Tibial nerve (tissue), 4 donors: ENCODE data around the gene COA3. TPM values are rescaled to one million over a fixed set of nuclear protein-coding genes. Genes with fewer than 3 reads are reported as not detected.

ENCODE experiments used
- DNase-seq, 2 donors: peaks; one replicate each; pipeline ENCODE4 v3.0.0-alpha.2; 2019; ENCODE audit warnings: low spot score in 2 of 2
- H3K27ac ChIP-seq, 4 donors: fragments of 200-600 bp; sonication (generic) in 3 of 4; one replicate each; pipeline ENCODE4 v1.5.1; 2017 to 2019; ENCODE audit warnings: mild to moderate bottlenecking in 1 of 4
- H3K27me3 ChIP-seq, 2 donors: fragments of 200-600 bp; sonication (generic) in 1 of 2; one replicate each; pipeline versions ENCODE4 v1.5.1 to v1.6.0; 2017 to 2019
- H3K36me3 ChIP-seq, 3 donors: fragments of 200-600 bp; sonication (generic); one replicate each; pipeline ENCODE4 v1.5.1; 2018 to 2019
- H3K4me1 ChIP-seq, 4 donors: fragments of 200-600 bp; sonication (generic) in 3 of 4; one replicate each; pipeline ENCODE4 v1.5.1; 2017 to 2019
- H3K4me3 ChIP-seq, 4 donors: fragments of 200-600 bp; sonication (generic) in 3 of 4; one replicate each; pipeline ENCODE4 v1.5.1; 2017 to 2019; ENCODE audit warnings: mild to moderate bottlenecking in 1 of 4, moderate library complexity in 1 of 4
- H3K9me3 ChIP-seq, 4 donors: fragments of 200-600 bp; sonication (generic) in 3 of 4; one replicate each; pipeline ENCODE4 v1.5.1; 2017 to 2019
- EP300 ChIP-seq, 2 donors: sonication (generic); formaldehyde crosslinking; IDR thresholded peaks; one replicate each; pipeline ENCODE4 v1.6.1; 2017; ENCODE audit warnings: antibody characterized with exemption in 2 of 2, mild to moderate bottlenecking in 1 of 2
- POLR2A ChIP-seq, 2 donors: fragments of 450-650 bp; IDR thresholded peaks; one replicate each; pipeline ENCODE4 v1.6.1; 2017; ENCODE audit warnings: antibody characterized with exemption in 2 of 2, mild to moderate bottlenecking in 2 of 2, moderate library complexity in 2 of 2
- WGBS, 2 donors: methylation state at CpG; one replicate each; pipeline ENCODE4 v1.1.5; 2018; 5-methylcytosine and 5-hydroxymethylcytosine counted together
- total RNA-seq, 4 donors: library from RNA; depleted of rRNA; stranded (reverse); fragments of >200 nt; gene quantifications; one replicate each; pipeline ENCODE4 v1.1.0, GENCODE V29; 2016
- TF ChIP-seq, protein P1 (sequence below), 5 experiments: fragments of 200-600 bp in 3 of 5; fragments of 450-650 bp in 2 of 5; sonication (generic) in 3 of 5; IDR thresholded peaks; one replicate each; pipeline ENCODE4 v1.5.1; 2016 to 2019; ENCODE audit warnings: antibody characterized with exemption in 5 of 5, mild to moderate bottlenecking in 3 of 5, moderate library complexity in 2 of 5

The COA3 gene
- total RNA-seq, 4 donors from 2014 or later, result 58.2 to 91.7 (median 62.6) TPM

GRCh38 chr17:42782166-42783061, 16.1 kb downstream of the COA3 start:
- WGBS, 2 donors, result 17 to 26% methylated on average over 28 to 29 of the region's 29 CpGs
- H3K36me3 ChIP-seq, result peaks cover under 1 to 25% (median 17%) of the 10 kb centered on the region in 3 donors
- peak overlapping the region in 1 of 4 donors; percentile 51 for H3K4me3 ChIP-seq
- no peak for DNase-seq
- no peaks in the 10 kb centered on the region for H3K9me3 ChIP-seq
- TF ChIP-seq EP300 (IDR thresholded peaks at IDR 0.05), result no peak
- TF ChIP-seq, protein P1, sequence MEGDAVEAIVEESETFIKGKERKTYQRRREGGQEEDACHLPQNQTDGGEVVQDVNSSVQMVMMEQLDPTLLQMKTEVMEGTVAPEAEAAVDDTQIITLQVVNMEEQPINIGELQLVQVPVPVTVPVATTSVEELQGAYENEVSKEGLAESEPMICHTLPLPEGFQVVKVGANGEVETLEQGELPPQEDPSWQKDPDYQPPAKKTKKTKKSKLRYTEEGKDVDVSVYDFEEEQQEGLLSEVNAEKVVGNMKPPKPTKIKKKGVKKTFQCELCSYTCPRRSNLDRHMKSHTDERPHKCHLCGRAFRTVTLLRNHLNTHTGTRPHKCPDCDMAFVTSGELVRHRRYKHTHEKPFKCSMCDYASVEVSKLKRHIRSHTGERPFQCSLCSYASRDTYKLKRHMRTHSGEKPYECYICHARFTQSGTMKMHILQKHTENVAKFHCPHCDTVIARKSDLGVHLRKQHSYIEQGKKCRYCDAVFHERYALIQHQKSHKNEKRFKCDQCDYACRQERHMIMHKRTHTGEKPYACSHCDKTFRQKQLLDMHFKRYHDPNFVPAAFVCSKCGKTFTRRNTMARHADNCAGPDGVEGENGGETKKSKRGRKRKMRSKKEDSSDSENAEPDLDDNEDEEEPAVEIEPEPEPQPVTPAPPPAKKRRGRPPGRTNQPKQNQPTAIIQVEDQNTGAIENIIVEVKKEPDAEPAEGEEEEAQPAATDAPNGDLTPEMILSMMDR (IDR thresholded peaks at IDR 0.05), result no peak
- TF ChIP-seq POLR2A (IDR thresholded peaks at IDR 0.05), result no peak
- no peak overlapping the region for H3K27ac ChIP-seq
- peaks cover 0 to 56% (median 23%) of the 10 kb centered on the region in 4 donors for H3K4me1 ChIP-seq
- H3K27me3 ChIP-seq, result peaks cover 0 to 76% of the 10 kb centered on the region in 2 donors

- 20 to 33% methylated on average over 10 of the region's 10 CpGs for WGBS, 2 donors
- Histone ChIP-seq H3K36me3 (peaks cover 3 to 32% (median 21%) of the 10 kb centered on the region in 3 donors), H3K4me1 (peaks cover 0 to 56% (median 23%) of the 10 kb centered on the region in 4 donors), H3K4me3 (peak overlapping the region in 1 of 4 donors; percentile 51), H3K27ac (no peak overlapping the region), H3K9me3 (no peaks in the 10 kb centered on the region), H3K27me3 (peaks cover 0 to 69% of the 10 kb centered on the region in 2 donors)
- TF ChIP-seq EP300 (IDR thresholded peaks at IDR 0.05), result no peak
- TF ChIP-seq, protein P1 (IDR thresholded peaks at IDR 0.05), result no peak
- TF ChIP-seq POLR2A (IDR thresholded peaks at IDR 0.05), result no peak
- no peak for DNase-seq
Observed at GRCh38 chr17:42781639-42782165, 16.8 kb downstream of the COA3 start.

GRCh38 chr17:42780851-42781638, 17.5 kb downstream of the COA3 start:
- Histone ChIP-seq H3K36me3 (peaks cover 3 to 39% (median 27%) of the 10 kb centered on the region in 3 donors), H3K27ac (peak overlapping the region in 1 of 4 donors; percentile 40), H3K4me1 (peaks cover 0 to 56% (median 23%) of the 10 kb centered on the region in 4 donors), H3K27me3 (peaks cover 0 to 62% of the 10 kb centered on the region in 2 donors), H3K9me3 (no peaks in the 10 kb centered on the region), H3K4me3 (peak overlapping the region; percentile 15 to 51 (median 28))
- TF ChIP-seq POLR2A (IDR thresholded peaks at IDR 0.05), result no peak
- TF ChIP-seq, protein P1 (IDR thresholded peaks at IDR 0.05), result no peak
- TF ChIP-seq EP300 (IDR thresholded peaks at IDR 0.05), result no peak
- no peak for DNase-seq
- WGBS, 2 donors, result 4 to 6% methylated on average over 30 to 31 of the region's 39 CpGs

GRCh38 chr17:42779936-42780850, 18.3 kb downstream of the COA3 start, which contains the start of gene WNK4:
WNK4 (plus strand) TSS chr17:42780610; CDS start chr17:42780699, 89 bp downstream.
- no peak for DNase-seq
- Histone ChIP-seq H3K36me3 (peaks cover 3 to 48% (median 35%) of the 10 kb centered on the region in 3 donors), H3K9me3 (no peaks in the 10 kb centered on the region), H3K4me3 (peak within 1 kb of the TSS; percentile 15 to 51 (median 28)), H3K27ac (peak within 1 kb of the TSS in 1 of 4 donors; percentile 40), H3K4me1 (peaks cover 0 to 53% (median 19%) of the 10 kb centered on the region in 4 donors), H3K27me3 (peaks cover 0 to 54% of the 10 kb centered on the region in 2 donors)
- TF ChIP-seq POLR2A (IDR thresholded peaks at IDR 0.05) (no peak), EP300 (IDR thresholded peaks at IDR 0.05) (no peak)
- TF ChIP-seq, protein P1 (IDR thresholded peaks at IDR 0.05), result no peak
- WGBS, 2 donors, result 8% methylated on average over 21 to 39 of the region's 65 CpGs
